ENCODE results near the gene TAGLN. TPM values are rescaled to one million over a fixed set of nuclear protein-coding genes. Genes with fewer than 3 reads are reported as not detected.

Gene TAGLN
- total and polyA plus RNA-seq, 9 of the 15 experiments (the other 6 are each of a cell fraction or from before 2014, with no cell fraction given) = 0.21 to 4.9 (median 1.1) TPM

GRCh38 chr11:117220568-117220967 lies 21.4 kb downstream of the TAGLN start:
- ATAC-seq (no peak), FAIRE-seq (no peak), DNase-seq (ENCODE audit: extremely low read depth in 1 of 4, low spot score in 3 of 4) (no peak)
- Histone ChIP-seq H3K27ac (ENCODE audit: extremely low read depth, low read depth, low read length) (no peak overlapping the region; the same call in 1 of the 3 replicates), H4K20me1 (replicated peaks; ENCODE audit: control insufficient read depth, insufficient read depth, low read length) (peaks cover 10% of the 10 kb centered on the region), H3K9me1 (ENCODE audit: control insufficient read depth, insufficient read depth, low read length) (peaks cover 8% of the 10 kb centered on the region), H3K4me2 (ENCODE audit: insufficient read depth, low read length) (no peak overlapping the region; the same call in 1 of the 2 replicates), H3K9ac (ENCODE audit: insufficient read depth in 1 of 2, low read depth in 2 of 2, low read length in 2 of 2) (peak overlapping the region in 1 of 2 experiments; percentile 72; a peak in 2 of 4 replicates), H3K4me1 (replicated peaks in 1 of 2; ENCODE audit: control insufficient read depth in 2 of 2, insufficient read depth in 2 of 2, low read length in 2 of 2) (peaks cover 52 to 54% of the 10 kb centered on the region in 2 experiments; a peak in 4 of 5 replicates), H3K9me3 (replicated peaks; ENCODE audit: control insufficient read depth, insufficient read depth, low read depth, low read length) (no peaks in the 10 kb centered on the region), H3K79me2 (ENCODE audit: control insufficient read depth, insufficient read depth, low read length) (no peaks in the 10 kb centered on the region), H3K27me3 (ENCODE audit: control insufficient read depth in 2 of 2, insufficient read depth in 2 of 2, low read length in 2 of 2) (no peaks in the 10 kb centered on the region), H3K4me3 (no peak overlapping the region), H3K36me3 (ENCODE audit: control insufficient read depth, insufficient read depth, low read length) (peaks cover 69% of the 10 kb centered on the region), H2AFZ (ENCODE audit: low read depth, low read length) (no peak overlapping the region)
- CTCF ChIA-PET (ENCODE audit: low intra/inter-chr PET ratio) = no interaction called here
- TF ChIP-seq HDAC6 (IDR thresholded peaks at IDR 0.05; ENCODE audit: low read depth, low read length) (no peak), ZBTB11 (CRISPR knock-in tag; IDR thresholded peaks at IDR 0.05) (0 out of 6 replicates have a peak, but pooled peaks of 1 of the 3 experiments have one; percentile 18), SPI1 (IDR thresholded peaks at IDR 0.05; ENCODE audit: borderline replicate concordance, low read depth, low read length) (peak; percentile 8; the same call in 1 of the 2 replicates)
- in situ Hi-C loops (cut with MboI) = loop anchor here (10.0 kb wide), 1 partner anchor 336 kb away; no protein-coding TSS in a partner anchor
- 91% methylated on average over 9 of the region's 9 CpGs for WGBS (ENCODE audit: insufficient coverage, low coverage, missing lambda C conversion rate)
- intact Hi-C loops (cut with micrococcal nuclease) = no loop called here
- no TSS peak for BruUV-seq (replicated peaks)
- POLR2A ChIA-PET = interaction anchor here (0.6 to 3.3 kb wide), 7 partner anchors 10 to 60 kb away, joined by 3 to 20 read pairs (median 3); partner anchors contain the start of gene PCSK7

Data from K562 (cell line).